D721Med (cell line): ENCODE data around the gene CNIH1.
"Not testable (repeated sequence)": the region's sequence is repeated elsewhere in the genome, so short reads cannot be mapped to it uniquely, and the experiment has no call there.

Source experiments
- DNase-seq: peaks from one replicate; pipeline ENCODE4 v3.0.0; 2011; ENCODE audit warnings: low spot score; ENCODE audit not compliant: insufficient read length
- FAIRE-seq: peaks from 2 replicates; lab custom pipeline; 2011; peaks lifted over from hg19 to GRCh38; lab: Jason Lieb, UNC
- TF ChIP-seq, protein P1 (sequence below): IDR thresholded peaks from 2 replicates; pipeline ENCODE4 v1.5.1; 2012; ENCODE audit warnings: mild to moderate bottlenecking, control low read depth; ENCODE audit not compliant: insufficient read depth; ENCODE audit errors: missing control alignments

CNIH1 gene

DNA sequence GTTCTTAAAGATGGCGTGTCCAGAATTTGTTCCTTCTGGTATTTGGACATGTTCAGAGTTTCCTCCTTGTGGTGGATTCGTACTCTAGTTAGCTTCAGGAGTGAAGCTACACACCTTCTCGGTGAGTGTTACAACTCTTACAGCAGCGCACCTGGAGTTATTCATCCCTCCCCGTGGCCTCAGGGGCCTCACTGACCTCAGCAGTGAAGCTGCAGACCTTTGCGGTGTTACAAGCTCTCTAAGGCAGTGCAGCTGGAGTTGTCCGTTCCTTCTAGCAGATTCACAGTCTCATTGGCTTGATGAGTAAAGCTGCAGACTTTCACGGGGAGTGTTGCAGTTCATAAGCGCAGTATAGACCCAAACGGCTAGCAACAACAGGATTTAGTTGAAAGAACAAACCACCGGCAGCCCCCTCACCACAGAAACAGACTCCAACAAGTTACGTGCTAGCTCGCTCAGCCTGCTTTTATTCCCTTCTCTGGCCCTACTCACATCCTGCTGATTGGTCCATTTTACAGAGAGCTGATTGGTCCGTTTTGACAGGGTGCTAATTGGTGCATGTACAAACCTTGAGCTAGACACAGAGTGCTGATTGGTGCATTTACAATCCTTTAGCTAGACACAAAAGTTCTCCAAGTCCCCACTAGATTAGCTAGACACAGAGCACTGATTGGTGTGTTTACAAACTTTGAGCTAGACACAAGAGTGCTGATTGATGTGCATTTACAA lies 48.9 kb downstream of the CNIH1 start:
- FAIRE-seq (no peak), DNase-seq (no peak)
- TF ChIP-seq, protein P1, sequence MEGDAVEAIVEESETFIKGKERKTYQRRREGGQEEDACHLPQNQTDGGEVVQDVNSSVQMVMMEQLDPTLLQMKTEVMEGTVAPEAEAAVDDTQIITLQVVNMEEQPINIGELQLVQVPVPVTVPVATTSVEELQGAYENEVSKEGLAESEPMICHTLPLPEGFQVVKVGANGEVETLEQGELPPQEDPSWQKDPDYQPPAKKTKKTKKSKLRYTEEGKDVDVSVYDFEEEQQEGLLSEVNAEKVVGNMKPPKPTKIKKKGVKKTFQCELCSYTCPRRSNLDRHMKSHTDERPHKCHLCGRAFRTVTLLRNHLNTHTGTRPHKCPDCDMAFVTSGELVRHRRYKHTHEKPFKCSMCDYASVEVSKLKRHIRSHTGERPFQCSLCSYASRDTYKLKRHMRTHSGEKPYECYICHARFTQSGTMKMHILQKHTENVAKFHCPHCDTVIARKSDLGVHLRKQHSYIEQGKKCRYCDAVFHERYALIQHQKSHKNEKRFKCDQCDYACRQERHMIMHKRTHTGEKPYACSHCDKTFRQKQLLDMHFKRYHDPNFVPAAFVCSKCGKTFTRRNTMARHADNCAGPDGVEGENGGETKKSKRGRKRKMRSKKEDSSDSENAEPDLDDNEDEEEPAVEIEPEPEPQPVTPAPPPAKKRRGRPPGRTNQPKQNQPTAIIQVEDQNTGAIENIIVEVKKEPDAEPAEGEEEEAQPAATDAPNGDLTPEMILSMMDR, result no peak

DNA sequence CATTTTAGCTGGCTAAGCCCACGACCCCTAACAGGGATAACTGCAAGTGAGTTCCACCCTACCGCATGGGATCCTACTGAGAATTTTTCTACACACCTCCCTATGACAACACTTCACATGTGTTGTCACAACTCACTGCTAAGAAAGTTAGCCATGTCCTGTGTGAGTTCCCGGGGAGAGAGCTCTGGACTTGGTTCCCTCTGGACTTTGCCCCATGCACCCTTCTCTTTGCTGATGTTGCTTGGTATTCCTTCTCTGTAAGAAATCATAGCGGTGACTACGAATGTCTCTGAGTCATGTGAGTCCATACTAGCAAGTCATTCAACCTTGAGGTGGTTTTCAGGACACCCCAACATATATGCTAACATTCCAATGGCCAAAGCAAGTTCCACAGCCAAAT lies 53.8 kb downstream of the CNIH1 start:
- DNase-seq (no peak), FAIRE-seq (no peak)
- TF ChIP-seq, protein P1, result no peak

DNA sequence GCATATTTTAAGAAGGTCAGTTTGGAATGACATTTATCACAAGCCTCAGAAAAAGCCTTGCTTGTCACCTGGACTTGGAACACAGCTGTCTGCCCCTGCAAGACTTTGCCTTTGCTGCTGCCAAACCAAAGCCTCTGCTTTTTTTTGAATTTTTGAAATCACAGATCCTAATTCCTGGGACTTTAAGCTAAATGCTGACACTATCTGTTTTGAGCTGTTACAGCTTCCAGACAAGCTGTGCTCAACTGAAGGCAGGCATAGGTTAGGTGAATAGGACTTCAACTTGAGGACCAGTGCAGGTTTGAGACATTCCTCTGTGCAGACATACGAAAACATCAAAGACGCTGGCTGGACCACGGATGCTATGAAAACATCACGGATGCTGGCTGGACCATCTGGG lies 55.6 kb downstream of the CNIH1 start:
- TF ChIP-seq, protein P1, result no peak
- no peak for FAIRE-seq
- no peak for DNase-seq

DNA sequence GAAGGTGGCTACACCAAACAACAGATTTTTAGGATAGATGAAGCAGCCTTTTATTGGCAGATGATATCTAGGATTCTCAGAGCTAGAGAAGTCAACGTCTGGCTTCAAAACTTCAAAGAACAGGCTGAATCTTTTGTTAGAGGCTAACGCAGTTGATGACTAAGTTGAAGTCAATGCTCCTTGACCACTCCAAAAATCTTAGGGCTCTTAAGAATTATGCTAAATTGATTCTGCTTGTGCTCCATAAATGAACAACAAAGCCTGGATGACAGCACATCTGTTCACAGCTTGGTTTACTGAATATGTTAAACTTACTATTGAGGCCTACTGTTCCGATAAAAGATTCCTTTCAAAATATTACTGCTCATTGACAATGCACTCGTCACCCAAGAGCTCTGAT lies 57.3 kb downstream of the CNIH1 start:
- DNase-seq (no peak), FAIRE-seq (no peak)
- TF ChIP-seq, protein P1, result no peak

DNA sequence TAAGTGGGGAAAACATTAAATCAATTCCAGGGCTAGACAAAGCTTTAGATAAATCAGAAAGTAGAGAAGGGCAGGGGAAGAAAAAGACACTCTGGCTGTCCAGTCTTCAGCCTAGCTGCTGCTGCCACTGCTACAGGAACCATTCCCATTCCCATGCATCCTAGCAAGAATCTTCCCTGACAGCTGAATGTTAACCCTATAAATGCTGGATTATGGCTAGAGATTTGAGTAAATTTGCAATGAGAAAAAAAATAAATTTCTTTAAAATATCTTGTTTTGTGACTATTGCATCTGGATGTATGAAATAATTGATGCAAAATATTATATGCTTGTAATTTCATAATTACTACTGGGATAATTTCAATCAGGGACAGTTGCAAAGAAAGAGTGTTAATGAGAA lies 59.4 kb downstream of the CNIH1 start:
- FAIRE-seq, result no peak
- DNase-seq, result no peak
- TF ChIP-seq, protein P1, result no peak

DNA sequence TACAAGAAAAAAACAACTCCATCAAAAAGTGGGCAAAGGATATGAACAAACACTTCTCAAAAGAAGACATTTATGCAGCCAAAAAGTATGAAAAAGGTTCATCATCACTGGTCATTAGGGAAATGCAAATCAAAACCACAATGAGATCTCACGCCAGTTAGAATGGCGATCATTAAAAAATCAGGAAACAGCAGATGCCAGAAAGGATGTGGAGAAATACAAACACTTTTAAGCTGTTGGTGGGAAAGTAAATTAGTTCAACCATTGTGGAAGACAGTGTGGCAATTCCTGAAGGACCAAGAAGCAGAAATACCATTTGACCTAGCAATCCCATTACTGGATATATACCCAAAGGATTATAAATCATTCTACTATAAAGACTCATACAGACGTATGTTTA lies 60.6 kb downstream of the CNIH1 start:
- not testable (repeated sequence) for DNase-seq

DNA sequence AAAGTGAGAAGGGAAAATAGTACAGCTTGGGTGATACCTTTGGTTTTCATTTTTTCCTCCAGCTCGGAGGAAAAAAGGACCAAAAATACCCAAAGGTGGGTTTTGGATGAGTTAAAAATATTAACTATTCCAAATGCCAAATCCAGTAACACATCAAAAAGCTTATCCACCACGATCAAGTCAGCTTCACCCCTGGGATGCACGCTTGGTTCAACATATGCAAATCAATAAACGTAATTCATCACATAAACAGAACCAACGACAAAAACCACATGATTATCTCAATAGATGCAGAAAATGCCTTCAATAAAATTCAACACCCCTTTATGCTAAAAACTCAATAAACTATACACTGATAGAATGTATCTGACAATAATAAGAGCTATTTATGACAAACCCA lies 62.3 kb downstream of the CNIH1 start:
- not testable (repeated sequence) for DNase-seq, FAIRE-seq

More for the DNA sequence above, 60.6 kb downstream of the CNIH1 start:
- not testable (repeated sequence) for FAIRE-seq

DNA sequence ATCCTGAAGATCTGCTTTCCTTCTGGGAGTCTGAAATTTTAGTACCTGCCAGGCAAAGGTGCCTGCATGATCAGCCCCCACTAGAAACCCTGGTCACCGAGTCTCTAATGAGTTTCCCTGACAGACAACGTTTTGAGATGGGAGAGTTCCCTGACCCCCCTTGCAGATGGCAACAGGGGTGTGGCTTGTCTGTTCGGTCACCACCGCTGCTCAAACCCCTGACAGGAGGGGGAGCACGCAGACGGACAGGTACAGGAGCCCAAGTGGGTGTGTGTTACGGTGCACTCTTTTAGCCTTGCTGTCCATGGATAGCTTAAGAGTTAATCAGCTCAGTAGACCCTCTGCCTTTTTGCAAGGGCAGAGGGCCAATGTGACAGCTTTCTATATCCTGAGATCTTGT lies 63.7 kb downstream of the CNIH1 start:
- DNase-seq (no peak), FAIRE-seq (no peak)
- TF ChIP-seq, protein P1, result no peak
